Mononuclear cell (primary cell): Measurements from ENCODE around the gene SAMD4A. TPM values are rescaled to one million over a fixed set of nuclear protein-coding genes. Genes with fewer than 3 reads are reported as not detected.

Experiments
- H3K27me3 ChIP-seq: 2 replicates; pipeline ENCODE4 v1.6.0; 2011; ENCODE audit warnings: low read length, control low read depth; ENCODE audit not compliant: insufficient read depth
- H3K4me1 ChIP-seq: 2 replicates; pipeline ENCODE4 v1.5.1; 2011; ENCODE audit warnings: mild to moderate bottlenecking, low read length, control low read depth; ENCODE audit not compliant: insufficient read depth
- H3K4me3 ChIP-seq: 2 replicates; pipeline ENCODE4 v1.5.1; 2011; ENCODE audit warnings: mild to moderate bottlenecking, low read length, moderate library complexity
- H3K9me3 ChIP-seq: 2 replicates; pipeline ENCODE4 v1.5.1; 2011; ENCODE audit warnings: low read depth, mild to moderate bottlenecking, control low read depth, low read length
- total RNA-seq: library from RNA; depleted of rRNA; stranded (reverse); fragments of >200 nt; gene quantifications from one replicate; pipeline ENCODE4 v1.2.3, GENCODE V29; 2012

Gene SAMD4A
- total RNA-seq, 1 donor, result 2.0 TPM

DNA sequence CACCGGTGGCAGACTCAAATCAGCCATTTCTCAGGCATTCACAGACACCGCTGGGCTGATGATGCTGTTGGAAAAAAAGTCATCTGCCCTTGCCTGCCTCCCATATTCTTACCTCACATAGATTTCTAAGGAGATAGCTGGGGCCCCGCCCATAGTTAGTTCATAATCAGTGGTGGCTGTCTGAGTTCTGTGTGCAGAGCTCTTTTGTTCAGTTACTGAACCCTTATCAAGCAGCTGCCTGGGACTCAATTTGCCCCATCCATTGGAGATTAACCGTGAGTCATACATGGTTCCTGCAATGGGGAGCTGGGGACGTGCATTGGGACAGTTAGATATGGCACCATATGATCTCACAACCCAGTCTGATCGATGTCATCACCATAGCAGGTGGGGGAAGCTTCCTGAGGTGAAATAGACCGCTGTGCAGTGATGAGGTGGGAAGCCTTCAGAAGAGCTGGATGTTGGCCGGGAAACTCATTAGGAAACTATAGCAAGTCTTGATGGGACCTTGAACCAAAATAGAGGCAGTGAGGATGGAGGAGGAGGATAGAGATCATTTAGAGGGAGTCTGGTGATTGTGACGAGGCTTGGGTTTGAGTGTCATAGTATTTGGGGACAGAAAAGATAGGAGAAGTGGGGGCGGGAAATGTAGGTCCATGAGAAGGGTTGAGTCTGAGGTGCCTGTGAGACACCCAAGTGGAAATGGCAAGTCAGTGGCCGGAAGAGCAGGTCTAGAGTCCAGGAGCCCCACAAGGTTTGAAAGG is 187.9 kb downstream of the SAMD4A start:
- H3K27me3 ChIP-seq, result no peaks in the 10 kb centered on the region
- H3K4me3 ChIP-seq, result no peak overlapping the region
- H3K4me1 ChIP-seq, result no peaks in the 10 kb centered on the region
- H3K9me3 ChIP-seq, result no peaks in the 10 kb centered on the region

DNA sequence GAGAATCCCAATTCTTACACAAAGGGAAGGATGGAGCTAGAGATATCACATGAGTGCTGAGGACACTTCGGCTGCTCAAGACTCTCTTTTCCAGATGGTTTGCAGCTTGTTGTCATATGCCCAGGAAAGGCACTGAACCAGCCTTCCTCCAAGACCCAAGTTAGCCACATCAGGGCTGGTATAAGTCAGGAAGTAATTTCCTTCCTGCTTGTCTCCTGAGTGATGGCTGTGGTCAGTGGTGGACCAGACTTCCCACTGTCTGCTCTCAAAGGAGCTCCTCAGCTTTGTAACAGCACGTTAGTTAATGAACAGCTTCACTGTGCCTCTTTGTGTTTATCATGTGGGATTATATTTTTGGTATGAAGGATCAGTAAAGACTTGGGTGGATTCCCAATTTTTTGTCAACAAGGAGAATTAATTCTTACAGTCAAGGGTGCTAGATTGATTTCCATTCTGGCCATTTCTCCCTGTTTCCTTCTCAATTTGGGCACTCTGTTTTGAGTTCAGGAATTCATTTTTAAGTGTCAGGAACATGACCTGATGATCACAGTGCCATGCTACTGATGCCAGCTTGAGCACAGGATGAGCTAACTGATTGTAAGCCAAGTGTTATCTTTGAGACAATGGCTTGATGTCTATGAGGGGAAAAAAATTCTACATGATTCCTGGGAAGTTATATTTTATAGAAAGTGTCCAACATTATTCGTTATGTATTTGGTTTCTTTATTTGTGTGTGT is 189.9 kb downstream of the SAMD4A start:
- H3K4me3 ChIP-seq, result no peak overlapping the region
- no peaks in the 10 kb centered on the region for H3K4me1 ChIP-seq
- H3K27me3 ChIP-seq, result no peaks in the 10 kb centered on the region
- no peaks in the 10 kb centered on the region for H3K9me3 ChIP-seq

- no peak overlapping the region for H3K4me3 ChIP-seq
- H3K27me3 ChIP-seq, result no peaks in the 10 kb centered on the region
- no peaks in the 10 kb centered on the region for H3K9me3 ChIP-seq
- no peaks in the 10 kb centered on the region for H3K4me1 ChIP-seq
Observed at GRCh38 chr14:54758041-54758440, 191.1 kb downstream of the SAMD4A start.

GRCh38 chr14:54759982-54760585 is 193.2 kb downstream of the SAMD4A start:
- Histone ChIP-seq H3K9me3 (no peaks in the 10 kb centered on the region), H3K4me3 (no peak overlapping the region), H3K27me3 (no peaks in the 10 kb centered on the region), H3K4me1 (no peaks in the 10 kb centered on the region)

DNA sequence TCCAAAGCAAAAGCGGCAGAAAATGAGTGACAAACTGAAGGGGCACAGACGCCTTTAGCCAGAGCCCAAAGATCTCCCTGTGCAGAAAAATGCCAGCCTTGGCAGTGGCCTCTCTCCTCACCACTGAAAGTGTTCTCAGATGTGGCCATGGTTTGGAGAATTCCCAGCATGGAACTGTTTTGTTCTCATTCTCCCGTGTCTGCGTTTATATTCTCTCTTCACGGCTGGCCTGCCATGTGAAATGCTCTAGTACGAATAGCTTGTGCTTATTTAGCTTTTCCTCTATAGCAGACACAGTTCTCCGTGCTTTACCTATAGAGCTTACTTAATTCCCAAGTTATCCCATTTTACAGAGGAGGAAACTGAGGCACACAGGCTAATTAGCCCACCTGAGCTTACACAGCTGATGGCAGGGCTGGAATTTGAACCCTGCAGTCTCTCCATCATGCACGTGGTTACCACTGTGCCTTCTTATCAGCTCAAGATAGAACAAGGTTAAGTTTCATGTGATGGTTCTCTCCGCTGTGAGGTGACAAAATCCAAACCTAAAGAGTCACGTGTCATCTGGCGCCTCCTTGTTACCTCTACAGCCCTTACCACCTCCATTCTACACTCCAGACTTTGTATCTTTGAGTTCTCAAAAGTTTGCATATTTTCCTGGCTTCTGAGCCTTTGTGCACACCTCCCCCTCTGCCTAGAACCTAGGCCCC is 194.1 kb downstream of the SAMD4A start:
- no peak overlapping the region for H3K4me3 ChIP-seq
- H3K4me1 ChIP-seq, result no peaks in the 10 kb centered on the region
- H3K9me3 ChIP-seq, result no peaks in the 10 kb centered on the region
- H3K27me3 ChIP-seq, result no peaks in the 10 kb centered on the region

DNA sequence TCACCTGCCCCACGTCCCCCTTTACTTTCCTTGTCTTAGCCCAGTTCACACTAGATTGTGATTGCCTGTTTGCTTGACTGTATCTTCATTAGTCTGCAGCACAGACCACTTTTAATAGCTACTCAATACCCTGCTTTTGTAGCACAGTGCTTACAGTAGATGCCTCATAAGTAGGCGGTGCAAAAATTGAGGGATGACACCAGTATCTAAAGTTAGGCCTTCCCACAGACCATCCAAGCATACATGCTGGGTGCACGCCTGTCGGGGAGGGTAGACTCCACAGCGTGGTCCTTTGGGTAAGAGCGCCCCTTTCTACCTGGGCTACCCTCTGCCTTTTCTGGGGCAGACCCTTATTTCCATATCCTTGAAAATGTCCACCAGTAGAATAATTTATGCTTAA is 194.9 kb downstream of the SAMD4A start:
- H3K9me3 ChIP-seq, result no peaks in the 10 kb centered on the region
- H3K4me3 ChIP-seq, result no peak overlapping the region
- H3K4me1 ChIP-seq, result no peaks in the 10 kb centered on the region
- no peaks in the 10 kb centered on the region for H3K27me3 ChIP-seq

- H3K4me1 ChIP-seq, result no peaks in the 10 kb centered on the region
- H3K4me3 ChIP-seq, result no peak overlapping the region
- no peaks in the 10 kb centered on the region for H3K27me3 ChIP-seq
- H3K9me3 ChIP-seq, result no peaks in the 10 kb centered on the region
Observed at GRCh38 chr14:54762296-54762695, 195.4 kb downstream of the SAMD4A start.

DNA sequence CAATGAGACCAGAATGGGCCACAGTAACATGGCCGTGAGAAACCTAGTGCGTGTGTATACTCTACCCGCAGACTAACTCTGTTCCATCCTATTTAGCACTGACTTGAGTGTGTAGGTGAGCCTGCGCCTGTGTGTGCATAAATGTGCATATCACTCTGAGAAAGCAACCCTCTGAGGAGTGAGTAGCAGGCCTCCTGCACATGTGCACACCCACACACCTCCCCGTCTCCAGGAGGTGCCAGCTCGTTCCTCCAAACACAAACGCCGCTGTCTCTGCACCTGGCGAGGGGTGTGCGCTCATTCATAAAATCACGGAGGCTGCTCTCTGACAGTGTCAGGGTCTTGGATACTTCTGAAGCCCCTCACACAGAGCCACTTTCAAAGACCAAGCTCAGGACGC is 196.8 kb downstream of the SAMD4A start:
- no peak overlapping the region for H3K4me3 ChIP-seq
- no peaks in the 10 kb centered on the region for H3K27me3 ChIP-seq

DNA sequence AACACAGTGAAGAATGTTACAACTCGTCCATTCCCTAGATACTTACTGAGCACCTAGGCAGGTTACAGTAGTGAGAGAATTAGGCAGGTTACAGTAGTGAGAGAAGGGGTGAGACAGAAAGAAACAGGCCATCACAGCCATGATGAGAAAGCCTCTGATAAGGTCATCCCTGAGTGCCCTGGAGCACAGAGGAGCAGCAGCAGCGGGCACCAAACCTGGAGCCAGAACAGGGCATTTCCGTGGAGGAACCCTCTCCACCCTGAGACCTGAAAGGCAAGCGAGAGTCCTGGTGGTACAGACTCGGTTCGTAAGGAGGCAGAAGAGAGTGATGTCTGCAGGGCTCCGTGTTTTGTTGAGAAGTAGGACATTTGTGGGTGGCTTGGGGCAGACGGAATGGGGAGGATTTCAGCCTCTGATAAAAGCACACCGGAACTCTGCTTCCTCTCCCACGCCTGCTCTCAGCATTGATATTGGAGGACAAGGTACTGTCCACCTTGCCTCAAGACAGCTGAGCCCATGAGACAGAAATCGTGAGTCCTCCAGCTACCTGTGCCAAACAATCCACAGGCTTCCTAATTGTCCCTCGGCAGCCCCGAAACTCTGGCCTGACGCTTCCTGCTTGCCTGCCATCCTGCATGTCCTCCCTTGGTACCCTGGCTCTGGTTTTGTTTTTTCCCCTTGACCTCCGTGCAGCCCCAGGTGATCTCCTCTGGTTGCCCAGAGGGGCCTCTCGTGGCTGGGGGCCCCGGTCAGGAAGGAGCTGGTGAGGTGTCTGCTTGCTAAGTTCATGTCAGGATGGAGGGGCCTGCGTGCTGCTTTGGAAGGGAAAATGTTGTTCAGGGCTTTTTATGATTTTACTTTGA is 199.6 kb downstream of the SAMD4A start:
- Histone ChIP-seq H3K9me3 (no peaks in the 10 kb centered on the region), H3K4me3 (no peak overlapping the region), H3K27me3 (no peaks in the 10 kb centered on the region), H3K4me1 (no peaks in the 10 kb centered on the region)

More for the DNA sequence above, 196.8 kb downstream of the SAMD4A start:
- Histone ChIP-seq H3K9me3 (no peaks in the 10 kb centered on the region), H3K4me1 (no peaks in the 10 kb centered on the region)

DNA sequence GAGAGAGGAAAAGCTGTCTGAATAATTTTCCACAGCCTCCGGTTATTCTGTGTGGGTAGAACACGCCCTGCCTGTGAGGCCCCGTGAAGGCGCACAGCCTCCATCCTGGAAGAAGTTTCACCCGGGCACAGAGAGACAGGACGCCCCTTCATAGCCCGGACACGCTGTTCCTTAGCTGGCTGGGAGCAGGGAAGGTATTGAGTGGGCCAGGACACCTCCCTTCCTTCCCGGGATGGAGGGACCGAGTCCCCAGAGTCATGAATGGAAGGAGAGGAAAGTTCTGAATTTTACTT is 200.2 kb downstream of the SAMD4A start:
- no peak overlapping the region for H3K4me3 ChIP-seq
- no peaks in the 10 kb centered on the region for H3K27me3 ChIP-seq
- H3K4me1 ChIP-seq, result no peaks in the 10 kb centered on the region
- H3K9me3 ChIP-seq, result no peaks in the 10 kb centered on the region

DNA sequence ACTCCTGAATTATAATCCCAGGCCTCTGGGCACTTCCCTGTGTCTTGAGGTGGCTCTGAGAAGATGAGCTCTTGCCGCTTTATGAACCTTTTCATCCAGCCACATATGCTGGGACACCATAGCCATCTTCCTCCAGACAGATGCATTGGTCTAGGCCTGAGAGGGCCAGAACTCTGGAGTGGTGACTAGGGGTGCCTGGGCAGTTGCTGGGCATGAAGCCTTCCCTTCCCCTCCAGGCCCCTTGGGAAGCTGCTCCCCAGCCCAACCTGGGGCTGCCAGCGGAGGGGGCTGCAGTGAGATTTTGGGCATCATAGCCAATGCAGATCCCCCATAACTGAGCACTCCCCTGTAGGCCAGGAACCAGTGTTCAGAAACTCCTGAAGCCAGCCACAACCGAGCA is 200.5 kb downstream of the SAMD4A start:
- H3K4me3 ChIP-seq, result no peak overlapping the region
- H3K9me3 ChIP-seq, result no peaks in the 10 kb centered on the region
- H3K4me1 ChIP-seq, result no peaks in the 10 kb centered on the region
- H3K27me3 ChIP-seq, result no peaks in the 10 kb centered on the region

GRCh38 chr14:54768501-54769129 is 201.7 kb downstream of the SAMD4A start:
- no peak overlapping the region for H3K4me3 ChIP-seq
- H3K27me3 ChIP-seq, result no peaks in the 10 kb centered on the region
- no peaks in the 10 kb centered on the region for H3K9me3 ChIP-seq
- H3K4me1 ChIP-seq, result peaks cover 11% of the 10 kb centered on the region

DNA sequence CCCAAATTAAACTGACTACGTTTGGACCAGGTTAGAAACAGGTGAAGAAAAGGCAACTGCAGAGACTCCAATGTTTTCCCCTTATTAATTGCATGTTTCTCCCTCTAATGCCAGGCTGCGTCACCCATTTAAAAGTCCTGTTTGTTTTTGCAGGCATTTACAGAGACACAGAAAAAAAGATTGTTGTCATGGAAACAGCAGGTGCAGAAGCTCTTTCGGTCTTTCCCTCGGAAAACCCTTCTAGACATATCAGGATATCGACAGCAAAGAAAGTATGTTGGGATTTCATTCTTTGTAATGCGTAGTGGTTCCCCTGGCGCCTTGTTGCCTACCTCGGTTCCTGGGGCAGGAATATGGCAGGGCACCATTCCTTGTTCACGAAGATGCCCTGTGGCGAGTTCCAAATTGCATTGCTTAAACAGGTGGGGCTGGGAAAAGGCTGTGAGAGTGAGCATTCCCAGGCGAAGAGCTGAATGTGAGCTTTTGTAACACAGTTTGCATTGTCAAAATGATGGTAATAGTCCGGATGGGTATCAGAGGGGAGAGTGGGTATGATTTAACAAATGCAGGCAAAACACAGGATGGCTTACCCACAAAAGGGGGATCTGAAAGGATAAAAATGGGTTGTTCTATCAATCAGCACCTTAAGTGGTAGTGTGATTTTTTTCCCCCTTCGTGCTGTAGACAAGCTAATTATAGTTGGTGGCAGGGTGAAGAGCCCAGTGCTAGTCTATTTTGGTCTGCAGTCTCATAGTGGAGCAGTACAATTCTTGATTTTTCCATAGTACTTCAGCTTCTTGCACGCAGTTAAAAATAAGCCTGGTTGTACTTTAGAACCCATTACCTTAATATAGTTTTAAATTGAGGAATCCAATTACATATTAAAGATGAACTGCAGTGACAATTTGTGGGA is 203.3 kb downstream of the SAMD4A start:
- Histone ChIP-seq H3K4me3 (no peak overlapping the region), H3K4me1 (peaks cover 22% of the 10 kb centered on the region), H3K27me3 (no peaks in the 10 kb centered on the region), H3K9me3 (no peaks in the 10 kb centered on the region)
